Stimulated activated naive CD4-positive, alpha-beta T cell (primary cell): ENCODE results near the gene FNTB.
"Not testable (repeated sequence)": the region's sequence is repeated elsewhere in the genome, so short reads cannot be mapped to it uniquely, and the experiment has no call there.

ENCODE experiments used
- DNase-seq, 6 experiments: peaks; one replicate each; lab custom pipeline; 2025; lab: John Stamatoyannopoulos, UW

The FNTB gene

DNA sequence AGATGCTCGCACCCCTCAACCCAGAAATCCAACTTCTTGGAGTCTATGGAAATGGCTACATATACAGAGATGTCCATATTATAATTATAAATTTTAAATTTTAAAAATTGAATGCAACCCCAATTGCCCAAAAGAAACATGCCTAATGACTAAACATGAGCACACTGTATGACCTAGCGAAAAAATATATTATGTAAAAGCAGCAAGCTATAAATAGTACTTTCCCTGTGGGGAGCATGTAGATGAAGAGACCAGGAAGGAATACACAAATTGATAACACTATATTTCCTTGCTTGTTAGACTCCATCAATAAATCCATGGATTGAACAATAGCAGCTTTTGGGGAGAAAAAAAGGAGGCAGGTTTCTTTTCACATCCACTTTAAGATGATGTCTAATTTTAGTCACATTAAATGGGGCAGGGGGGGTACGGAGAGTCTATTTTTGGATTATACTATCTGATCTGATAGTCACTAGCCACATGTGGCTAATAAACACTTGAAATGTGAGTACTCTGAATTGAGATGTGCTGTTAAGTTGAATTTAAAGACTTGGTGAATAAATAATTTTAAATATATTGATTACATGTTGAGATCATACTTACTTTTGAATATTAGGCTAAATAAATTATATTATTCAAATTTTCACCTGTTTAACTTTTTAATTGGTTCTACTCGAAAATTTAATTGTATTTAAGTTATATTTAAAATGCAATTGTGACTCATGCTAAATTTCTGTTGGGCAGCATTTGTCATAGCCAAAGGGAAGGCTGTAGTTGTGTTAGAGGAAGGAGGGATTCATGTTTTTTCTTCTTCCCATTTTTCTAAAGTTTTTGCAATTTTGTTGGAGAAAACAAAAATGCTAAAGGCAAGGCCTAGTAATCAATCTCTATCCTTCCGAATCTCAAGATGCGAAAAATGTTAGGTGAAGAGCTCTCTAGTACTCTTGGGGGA lies 98.1 kb downstream of the FNTB start:
- no peak for DNase-seq

DNA sequence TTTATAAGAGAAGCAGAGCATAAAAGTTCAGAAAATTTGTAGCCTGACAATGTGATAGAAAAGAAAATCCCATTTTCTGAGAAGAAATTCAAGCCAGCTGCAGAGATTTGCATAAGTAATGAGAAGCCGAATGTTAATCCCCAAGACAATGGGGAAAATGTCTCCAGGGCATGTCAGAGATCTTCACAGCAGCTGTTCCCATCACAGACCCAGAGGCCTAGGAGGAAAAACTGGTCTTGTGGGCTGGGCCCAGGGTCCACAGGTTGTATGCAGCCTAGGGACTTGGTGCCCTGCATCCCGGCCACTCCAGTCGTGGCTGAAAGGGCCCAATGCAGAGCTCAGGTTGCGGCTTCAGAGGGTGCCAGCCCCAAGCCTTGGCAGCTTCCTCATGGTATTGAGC lies 100.0 kb downstream of the FNTB start:
- not testable (repeated sequence) for DNase-seq

DNA sequence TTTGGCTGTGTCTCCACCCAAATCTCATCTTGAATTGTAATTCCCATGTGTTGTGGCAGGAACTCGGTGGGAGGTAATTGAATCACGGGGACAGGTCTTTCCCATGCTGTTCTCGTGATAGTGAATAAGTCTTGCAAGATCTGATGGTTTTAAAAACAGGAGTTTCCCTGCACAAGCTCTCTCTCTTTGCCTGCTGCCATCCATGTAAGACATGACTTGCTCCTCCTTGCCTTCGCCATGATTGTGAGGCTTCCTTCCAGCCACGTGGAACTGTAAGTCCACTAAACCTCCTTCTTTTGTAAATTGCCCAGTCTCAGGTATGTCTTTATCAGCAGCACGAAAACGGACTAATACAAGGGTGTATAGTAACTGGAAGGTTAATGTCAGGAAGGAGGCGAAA lies 101.1 kb downstream of the FNTB start:
- not testable (repeated sequence) for DNase-seq

DNA sequence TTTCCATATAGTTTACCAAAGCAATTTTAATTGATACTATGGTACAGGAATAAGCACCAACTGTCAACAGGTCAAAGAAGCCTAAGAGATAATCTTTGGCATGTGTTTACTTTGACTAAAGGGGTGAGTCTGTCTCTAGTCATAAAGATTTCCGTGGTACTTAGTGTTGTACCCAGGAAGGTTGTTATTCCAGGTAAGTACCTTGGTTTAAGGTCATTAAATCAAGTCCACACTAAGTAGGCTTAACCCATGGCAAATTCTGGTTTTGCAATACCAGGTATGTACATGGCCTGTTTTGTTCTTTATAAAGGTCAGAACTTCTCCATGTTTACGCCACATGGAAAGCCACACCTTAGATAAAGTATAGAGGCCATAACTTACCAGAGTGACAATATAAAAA lies 105.7 kb downstream of the FNTB start:
- DNase-seq, result no peak

DNA sequence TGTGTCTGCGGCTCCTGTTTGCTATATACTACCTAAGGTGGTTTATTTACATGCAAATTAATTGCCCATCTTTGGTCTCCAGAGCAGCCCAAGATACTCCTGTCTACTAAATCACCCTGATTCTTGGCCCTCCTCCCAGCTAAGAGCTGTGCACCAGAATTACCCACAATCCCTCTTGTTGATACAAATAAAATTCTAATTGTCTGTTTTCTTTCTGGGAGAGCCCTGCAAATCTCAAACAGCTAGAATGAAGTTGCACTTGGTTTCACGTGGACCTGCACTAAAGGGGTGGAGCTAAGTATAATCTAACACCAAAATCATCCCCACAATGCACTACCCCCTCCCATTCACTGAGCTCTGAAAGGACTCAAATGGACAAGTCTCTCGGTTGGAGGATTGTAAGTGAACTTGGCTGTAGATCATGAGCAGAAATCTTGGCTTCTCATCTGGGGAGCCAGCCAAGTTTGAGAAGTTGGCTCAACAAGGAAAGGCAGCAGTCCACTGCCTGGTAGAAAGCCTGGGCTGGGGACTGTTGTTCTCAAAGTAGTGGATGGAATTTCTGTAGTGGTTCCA lies 109.0 kb downstream of the FNTB start:
- DNase-seq, result no peak

DNA sequence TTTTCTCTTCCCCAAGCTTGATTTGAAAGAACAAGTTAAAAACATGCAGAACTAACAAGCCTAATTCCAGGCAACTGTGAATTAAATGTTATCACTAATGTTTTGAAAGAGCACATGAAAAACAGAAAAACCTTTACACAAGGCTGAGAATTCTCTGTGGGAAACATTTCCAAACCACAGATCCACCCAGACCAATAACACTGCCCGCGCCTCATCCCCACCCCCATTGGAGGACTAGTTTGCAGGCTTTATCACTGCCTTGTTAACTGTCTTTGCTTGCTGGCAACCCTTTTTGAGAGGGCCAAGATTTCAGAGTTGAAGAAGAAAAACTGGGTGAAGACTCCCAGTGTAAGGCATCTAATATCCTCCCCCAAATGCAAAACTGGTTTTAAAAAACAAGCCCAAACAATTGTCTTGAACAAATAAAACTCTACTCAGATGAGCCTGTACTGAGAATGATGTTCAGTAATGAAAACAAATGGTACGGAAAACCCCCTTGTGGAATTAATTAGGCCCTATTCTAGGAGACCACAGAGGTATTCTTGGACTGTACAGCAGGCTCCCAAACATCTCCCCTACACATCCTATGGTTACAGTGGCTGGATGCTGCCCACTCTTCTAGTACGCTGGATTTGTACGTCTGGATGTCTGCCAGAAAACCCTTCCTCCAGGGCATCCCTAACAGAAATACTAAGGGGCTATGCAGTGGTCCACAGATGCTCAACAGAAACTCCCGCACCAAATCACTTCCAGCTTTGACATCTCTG lies 109.8 kb downstream of the FNTB start:
- no peak for DNase-seq

DNA sequence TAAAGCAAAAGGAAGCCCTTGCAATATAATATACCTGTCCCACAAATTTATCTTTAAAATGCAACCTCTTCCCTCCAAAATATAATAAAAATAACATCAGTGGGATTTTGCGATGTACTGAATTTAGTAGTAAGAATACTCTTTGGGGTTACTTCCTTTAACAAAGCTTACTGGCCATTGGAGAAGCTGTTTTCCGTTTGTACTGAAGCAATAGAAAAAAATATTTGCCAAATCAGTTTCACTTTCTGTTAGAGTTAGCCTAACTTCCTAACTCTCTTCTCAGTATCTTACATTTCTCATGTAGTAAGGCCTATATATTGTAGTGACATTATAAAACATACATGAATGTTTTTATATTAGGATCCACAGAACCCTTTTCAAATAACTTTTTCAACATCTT lies 111.9 kb downstream of the FNTB start:
- peak in 3 of 6 experiments; percentile 57 to 60 (median 59) for DNase-seq

DNA sequence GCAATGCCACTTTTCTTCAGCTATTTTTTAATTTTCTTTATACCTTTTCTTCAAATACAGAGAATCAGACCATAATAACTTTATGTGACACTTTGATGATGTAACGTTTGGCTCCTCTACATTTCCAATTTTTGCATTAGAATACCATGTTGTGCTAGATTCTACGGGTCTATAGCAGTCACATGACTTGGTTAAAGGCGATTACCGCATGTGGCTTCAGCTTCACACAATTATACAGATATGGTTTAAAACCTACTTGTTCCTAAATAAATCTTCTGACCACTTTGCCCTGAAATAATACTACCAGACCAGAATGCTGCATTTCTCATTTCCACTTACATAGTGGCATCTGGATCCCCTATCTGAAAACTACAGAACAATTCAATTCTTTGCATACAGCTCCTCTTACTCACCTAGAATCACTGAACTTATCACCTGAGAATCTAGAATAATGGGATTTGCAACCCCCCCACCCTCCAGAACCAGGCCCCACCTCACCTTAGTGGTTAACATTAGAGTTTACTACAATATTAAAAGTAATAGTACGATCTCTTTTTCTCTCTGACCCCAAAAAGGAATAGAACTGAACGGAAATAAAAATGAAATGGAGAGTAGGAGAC lies 114.3 kb downstream of the FNTB start:
- peak in 2 of 6 experiments; percentile 27 to 32 for DNase-seq

DNA sequence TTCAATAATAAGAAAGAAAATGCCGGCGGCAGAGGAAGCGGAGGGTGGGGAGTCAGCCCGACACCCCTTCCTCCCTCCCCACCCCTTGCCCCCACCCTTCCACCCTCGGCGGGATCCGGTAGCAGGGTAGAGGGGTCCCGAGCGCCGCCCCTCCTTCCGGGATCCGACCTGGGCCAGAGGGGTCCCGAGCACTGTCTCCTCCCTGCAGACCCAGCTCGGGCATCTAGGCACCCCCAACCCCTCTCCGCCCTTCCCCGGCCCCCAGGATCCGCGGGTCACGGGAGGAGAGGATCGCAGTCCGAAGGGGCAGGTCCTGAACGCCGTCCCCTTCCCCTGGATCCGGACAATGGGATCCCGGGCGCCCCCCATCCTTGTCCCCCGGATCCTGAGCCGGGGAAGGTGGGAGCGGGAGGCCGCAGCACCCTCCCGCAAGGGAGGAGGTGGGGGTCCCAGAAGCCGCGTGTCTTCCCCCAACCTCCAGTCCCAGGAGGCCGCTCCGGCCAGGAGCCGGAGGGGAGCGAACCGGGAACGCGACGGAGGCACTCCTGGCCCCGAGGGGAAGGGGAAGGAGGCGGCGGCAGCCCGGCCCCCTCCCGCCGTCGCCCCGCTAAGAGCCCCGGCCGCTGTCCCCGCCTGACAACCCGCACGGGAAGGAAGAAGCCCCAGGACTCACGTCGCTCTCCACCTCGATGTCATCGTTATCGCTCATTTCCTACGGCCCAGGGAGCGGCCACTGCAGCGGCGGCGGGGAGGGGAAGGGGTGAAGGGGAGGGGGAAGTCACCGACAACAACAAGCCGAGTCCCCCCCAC lies 115.1 kb downstream of the FNTB start:
- peak; percentile 24 to 59 (median 51) for DNase-seq

DNA sequence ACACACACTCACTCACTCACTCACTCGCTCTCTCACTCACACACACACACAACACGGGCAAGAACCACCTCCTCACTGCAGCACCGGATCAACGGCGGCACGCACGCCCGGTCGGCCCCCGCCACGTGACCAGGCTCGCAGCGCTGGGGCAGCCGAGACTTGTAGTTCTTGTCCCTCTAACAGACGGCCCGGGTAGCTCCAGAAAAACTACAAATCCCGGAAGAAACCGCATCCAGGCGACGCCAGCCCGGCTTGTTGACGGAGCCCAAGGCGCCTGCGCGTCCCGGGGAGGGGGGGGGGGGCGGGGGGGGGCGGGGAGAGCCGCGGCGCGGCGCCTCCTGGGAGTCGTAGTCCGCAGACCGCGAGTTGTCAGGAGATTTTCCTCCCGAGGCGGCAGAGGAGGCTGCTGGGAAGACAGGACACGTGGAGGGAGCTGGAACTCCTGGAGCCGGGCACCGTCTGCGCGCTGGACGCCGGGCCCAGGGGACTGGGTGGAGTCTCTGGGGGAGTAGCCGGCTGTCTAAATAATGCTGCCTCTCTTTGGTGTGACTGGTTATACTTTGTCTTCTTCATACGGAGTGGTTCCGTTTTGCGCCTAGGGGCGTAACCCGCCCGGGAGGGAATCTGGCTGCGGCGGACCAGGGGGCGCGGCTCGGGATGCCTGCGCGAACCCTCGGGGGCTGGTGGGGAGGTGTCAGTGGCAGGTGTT lies 115.9 kb downstream of the FNTB start, which contains the start of gene MAX:
Gene MAX (minus strand): TSS at position 77 of the 709 bp plus-strand sequence. CDS start 178 bp downstream, outside the sequence.
- peak; percentile 97 to 100 (median 99) for DNase-seq

DNA sequence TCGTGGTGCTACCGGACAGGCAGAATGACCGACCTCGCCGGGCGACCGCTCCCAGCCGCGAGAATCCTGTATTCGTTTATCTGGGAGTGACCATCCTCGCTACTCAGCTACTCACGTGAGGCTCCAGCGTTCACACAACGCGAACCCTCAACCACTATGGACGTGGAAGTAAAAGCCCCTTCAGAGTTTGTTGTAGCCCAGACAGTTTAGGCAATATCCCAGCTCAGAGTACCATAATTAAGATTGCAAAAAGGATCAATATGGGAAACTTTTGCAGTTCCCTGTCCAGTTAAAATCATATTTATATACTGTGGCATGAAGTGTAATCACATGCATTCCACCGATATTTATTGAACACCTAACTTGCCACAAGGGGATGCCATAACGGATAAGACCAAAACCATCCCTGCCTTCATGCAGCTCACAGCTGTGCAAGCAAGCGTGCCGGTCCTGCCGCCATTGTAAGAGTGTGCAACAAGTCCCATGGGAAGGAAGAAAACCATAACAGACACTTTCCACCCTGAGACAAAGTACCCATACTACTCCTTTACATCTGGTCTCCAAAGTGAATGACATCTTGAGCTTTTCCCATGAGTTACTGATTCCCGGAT lies 116.6 kb downstream of the FNTB start:
- no peak for DNase-seq

DNA sequence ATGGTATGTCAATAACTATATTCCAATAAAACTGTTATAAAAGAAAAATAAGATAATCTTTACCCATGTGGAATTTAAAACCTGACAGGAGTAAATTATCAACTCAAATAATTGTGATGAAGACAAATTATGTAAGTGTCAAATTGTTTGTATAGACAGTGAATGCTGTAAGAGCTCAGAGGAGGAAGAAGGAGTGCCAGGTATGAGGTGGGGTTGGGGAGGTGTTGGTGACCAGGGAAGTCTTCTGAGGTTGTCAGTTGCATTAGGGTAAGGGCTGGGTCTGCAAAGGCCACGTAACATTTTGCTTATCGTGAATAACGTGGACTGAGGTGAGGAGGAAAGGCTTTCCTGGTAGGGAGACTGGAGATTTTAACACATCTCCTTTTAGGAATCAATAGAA lies 118.1 kb downstream of the FNTB start:
- DNase-seq, result no peak

DNA sequence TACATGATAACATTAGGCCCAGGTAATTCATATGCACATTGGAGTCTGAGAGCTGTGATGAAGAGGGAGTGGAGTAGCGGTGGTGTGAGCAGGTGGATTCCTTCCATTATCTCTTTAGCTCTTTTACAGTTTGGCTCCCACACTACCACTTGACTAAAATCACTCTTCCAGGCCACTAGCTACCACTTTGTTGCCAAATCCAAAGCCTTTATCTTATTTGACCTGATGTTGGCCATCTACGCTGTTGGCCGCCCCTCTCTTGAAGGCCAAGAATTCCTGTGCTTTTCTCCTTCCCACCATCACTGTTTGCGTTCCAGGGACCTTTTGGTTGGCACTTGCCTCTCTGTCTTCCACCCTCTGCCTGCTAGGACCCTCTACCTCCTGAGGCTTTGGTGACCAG lies 119.6 kb downstream of the FNTB start:
- DNase-seq, result no peak

DNA sequence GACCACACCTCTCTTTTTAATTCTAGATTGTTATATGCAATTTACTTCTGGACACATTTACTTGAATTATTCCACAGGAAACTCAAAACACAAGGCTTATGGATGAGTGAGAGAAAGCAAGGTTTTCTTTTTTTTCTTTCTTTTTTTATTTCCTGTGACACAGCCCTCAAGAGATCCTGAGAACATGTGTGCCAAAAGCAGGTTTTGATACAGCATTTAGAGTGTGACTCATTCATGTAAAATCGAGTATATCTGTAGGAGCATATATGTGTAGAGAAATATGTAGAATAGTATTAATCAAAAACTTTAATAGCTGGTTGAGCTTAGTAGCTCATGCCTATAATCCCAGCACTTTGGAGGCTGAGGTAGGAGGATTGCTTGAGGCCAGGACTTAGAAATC lies 120.0 kb downstream of the FNTB start:
- DNase-seq, result no peak

DNA sequence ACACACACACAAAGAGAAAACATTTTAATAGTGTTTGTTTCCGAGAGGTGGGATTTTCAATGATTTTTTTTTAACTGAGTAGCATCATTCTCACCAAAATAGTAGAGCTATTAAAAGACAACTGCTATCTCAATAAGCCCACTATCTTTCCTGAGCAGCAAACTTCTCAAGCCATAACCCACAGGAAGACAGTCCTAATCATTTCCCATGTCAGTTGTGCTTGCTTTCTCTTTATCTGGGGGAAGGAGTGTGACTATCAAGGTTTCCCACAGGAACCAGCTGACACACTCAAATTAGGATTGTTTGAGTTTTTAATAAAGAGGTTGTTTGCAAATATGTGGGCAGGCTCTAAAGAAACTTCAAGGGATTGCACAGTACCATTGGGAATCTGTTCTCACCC lies 120.5 kb downstream of the FNTB start:
- no peak for DNase-seq

DNA sequence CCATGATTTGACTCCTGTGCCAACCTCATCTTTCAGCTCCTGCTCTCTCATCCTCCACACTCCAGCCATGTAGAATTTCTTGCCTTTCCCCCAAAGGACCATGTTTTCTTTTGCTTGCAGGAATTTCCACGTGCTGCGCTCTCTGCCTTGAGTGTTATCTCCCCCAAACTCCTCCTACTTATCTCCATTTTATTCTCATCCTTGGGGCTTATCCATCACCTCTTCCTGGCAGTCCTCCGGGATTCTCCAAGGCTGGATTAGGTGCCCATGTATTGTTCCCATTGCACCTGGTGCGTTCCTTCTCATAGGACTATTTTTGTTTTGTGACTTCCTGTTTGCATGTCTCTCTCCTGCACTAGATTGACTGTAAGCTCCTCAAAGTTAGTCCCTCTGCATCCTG lies 122.7 kb downstream of the FNTB start:
- no peak for DNase-seq

DNA sequence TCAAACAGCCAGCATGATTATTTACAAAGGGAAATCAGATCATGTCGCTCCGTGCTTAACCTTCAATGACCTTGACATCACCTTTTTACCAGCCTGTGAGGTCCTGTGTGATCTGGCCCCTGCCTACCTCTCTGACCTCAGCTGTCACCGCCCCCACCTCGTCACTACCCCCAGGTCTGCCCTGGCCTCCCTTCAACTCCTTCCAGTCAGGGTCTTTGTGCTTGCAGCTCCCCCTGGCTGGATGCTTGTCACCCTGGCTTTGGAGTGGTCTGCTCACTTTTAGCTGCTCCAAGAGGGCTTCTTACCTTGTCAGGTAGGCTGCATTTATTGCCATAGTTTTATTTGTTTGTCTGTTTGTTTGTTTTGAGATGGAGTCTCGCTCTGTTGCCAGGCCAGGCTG lies 123.8 kb downstream of the FNTB start:
- DNase-seq, result no peak
